CD4-positive, alpha-beta T cell treated with Interleukin-4 for 4 hours (primary cell): ENCODE results near the gene GSTCD.
A peak's percentile ranks its signal among the peaks of the same experiment; 100 is the strongest.
"Not testable (repeated sequence)": the region's sequence is repeated elsewhere in the genome, so short reads cannot be mapped to it uniquely, and the experiment has no call there.

Experiments
- DNase-seq: peaks from one replicate; pipeline ENCODE4 v3.0.0-alpha.2; 2020

GSTCD gene

GRCh38 chr4:105719204-105719603 lies 10.6 kb downstream of the GSTCD start:
- no peak for DNase-seq

GRCh38 chr4:105725623-105726022 lies 17.0 kb downstream of the GSTCD start:
- DNase-seq, result no peak

- not testable (repeated sequence) for DNase-seq
Observed at GRCh38 chr4:105729895-105730294, 21.3 kb downstream of the GSTCD start.

GRCh38 chr4:105735217-105735616 lies 26.6 kb downstream of the GSTCD start:
- not testable (repeated sequence) for DNase-seq

- DNase-seq, result no peak
Observed at GRCh38 chr4:105741548-105741947, 33.0 kb downstream of the GSTCD start.

- DNase-seq, result no peak
Observed at GRCh38 chr4:105748222-105748621, 39.6 kb downstream of the GSTCD start.

- no peak for DNase-seq
Observed at GRCh38 chr4:105751718-105752299, 43.2 kb downstream of the GSTCD start.

- DNase-seq, result no peak
Observed at GRCh38 chr4:105753361-105753760, 44.8 kb downstream of the GSTCD start.

- no peak for DNase-seq
Observed at GRCh38 chr4:105755375-105755774, 46.8 kb downstream of the GSTCD start.

- DNase-seq, result no peak
Observed at GRCh38 chr4:105758958-105759357, 50.4 kb downstream of the GSTCD start.

- DNase-seq, result no peak
Observed at GRCh38 chr4:105765690-105766407, 57.3 kb downstream of the GSTCD start.

GRCh38 chr4:105767579-105767978 lies 59.0 kb downstream of the GSTCD start:
- DNase-seq, result no peak

GRCh38 chr4:105770524-105770923 lies 61.9 kb downstream of the GSTCD start:
- DNase-seq, result not testable (repeated sequence)

- not testable (repeated sequence) for DNase-seq
Observed at GRCh38 chr4:105772065-105772464, 63.5 kb downstream of the GSTCD start.

- DNase-seq, result not testable (repeated sequence)
Observed at GRCh38 chr4:105775760-105776415, 67.3 kb downstream of the GSTCD start.

- no peak for DNase-seq
Observed at GRCh38 chr4:105780176-105780575, 71.6 kb downstream of the GSTCD start.

GRCh38 chr4:105784761-105785160 lies 76.2 kb downstream of the GSTCD start:
- DNase-seq, result no peak

- DNase-seq, result no peak
Observed at GRCh38 chr4:105785792-105786191, 77.2 kb downstream of the GSTCD start.

- DNase-seq, result no peak
Observed at GRCh38 chr4:105786748-105787147, 78.2 kb downstream of the GSTCD start.

- no peak for DNase-seq
Observed at GRCh38 chr4:105797225-105797624, 88.6 kb downstream of the GSTCD start.

- DNase-seq, result no peak
Observed at GRCh38 chr4:105805501-105806120, 97.0 kb downstream of the GSTCD start.

GRCh38 chr4:105807496-105807895 lies 98.9 kb downstream of the GSTCD start:
- no peak for DNase-seq

GRCh38 chr4:105808030-105808749 lies 99.6 kb downstream of the GSTCD start:
- DNase-seq, result peak; percentile 2
